ENCODE measurements around the gene CCT8L2.
"Not testable (repeated sequence)": the region's sequence is repeated elsewhere in the genome, so short reads cannot be mapped to it uniquely, and the experiment has no call there.

The CCT8L2 gene

DNA sequence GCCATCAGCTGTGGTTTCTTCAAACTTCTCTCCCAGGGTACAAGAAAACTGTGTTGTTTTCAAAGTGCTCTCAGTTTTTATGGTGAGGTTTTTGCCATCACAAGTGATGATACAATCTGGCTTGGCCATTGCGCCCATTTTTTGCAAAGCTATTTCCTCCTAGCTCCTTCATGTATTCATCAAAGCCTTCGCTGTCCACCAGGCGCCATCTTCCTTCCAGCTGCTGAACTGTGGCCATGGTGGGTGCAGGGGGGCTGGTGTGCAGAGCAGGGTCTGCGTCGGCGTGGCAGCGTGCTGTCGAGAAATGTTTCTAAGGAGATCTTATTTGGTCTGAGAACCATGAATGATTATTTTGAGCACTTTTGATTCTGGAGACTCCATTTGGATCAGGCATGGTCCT is 2.6 kb upstream of the CCT8L2 start:
- not testable (repeated sequence) for DNase-seq (ENCODE audit: low read depth)

DNA sequence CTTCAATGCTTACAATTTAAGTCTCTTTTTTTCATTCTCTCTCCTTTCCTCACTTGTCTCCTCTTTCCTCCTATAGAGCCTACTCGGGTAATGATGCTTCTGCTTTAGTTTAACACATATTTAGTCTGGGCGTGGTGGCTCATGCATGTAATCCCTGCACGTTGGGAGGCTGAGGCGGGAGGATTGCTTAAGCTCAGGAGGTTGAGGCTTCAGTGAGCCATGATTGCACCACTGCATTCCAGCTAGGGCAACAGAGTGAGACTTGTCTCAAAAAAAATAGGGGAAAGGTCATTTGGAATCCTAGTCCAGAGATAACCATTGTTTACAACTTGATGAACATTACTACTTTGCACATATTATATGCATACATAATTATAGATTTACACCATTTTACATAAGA is 1.4 kb upstream of the CCT8L2 start:
- DNase-seq (ENCODE audit: low read depth), result no peak

- DNase-seq (ENCODE audit: low read depth), result not testable (repeated sequence)
Observed at GRCh38 chr22:16592231-16592630, 379 bp downstream of the CCT8L2 start.

DNA sequence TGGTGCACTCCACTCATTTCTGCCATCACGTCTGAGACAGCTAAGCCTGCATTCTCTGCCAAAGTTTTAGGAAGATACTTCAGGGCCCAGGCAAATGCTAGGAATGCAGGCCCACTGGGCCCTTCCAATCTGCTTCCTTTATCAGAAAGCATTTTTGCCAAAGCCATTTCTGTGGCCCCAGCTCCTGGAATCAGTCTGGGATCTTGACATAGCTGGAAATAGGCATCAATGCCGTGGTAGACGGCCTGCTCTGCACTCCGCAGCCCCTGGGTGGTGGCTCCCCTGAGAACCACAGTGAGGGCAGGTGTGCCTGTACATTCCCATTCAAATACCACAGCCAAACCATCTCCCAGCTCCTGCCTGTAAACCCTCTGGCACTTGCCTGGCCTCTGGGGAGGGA is 1.5 kb downstream of the CCT8L2 start:
- DNase-seq (ENCODE audit: low read depth), result not testable (repeated sequence)

DNA sequence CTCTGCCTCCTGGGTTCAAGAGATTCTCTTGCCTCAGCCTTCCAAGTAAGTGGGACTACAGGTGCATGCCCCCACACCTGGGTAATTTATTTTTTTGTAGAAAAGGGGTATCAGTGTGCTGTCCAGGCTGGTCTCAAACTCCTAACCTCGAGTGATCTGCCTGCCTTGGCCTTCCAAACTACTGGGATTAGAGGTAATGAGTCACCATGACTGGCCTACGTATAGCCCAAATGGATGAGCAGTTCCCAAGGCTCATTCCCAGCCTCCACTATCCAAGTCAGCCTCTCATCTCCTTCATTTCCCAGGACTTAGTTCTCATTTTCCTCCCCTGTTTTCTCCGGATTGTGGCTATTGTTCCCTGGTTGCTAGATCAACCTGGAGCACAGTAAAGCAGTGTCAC is 5.6 kb downstream of the CCT8L2 start:
- no peak for DNase-seq (ENCODE audit: low read depth)

GRCh38 chr22:16586170-16586569 is 6.4 kb downstream of the CCT8L2 start:
- DNase-seq (ENCODE audit: low read depth), result no peak

DNA sequence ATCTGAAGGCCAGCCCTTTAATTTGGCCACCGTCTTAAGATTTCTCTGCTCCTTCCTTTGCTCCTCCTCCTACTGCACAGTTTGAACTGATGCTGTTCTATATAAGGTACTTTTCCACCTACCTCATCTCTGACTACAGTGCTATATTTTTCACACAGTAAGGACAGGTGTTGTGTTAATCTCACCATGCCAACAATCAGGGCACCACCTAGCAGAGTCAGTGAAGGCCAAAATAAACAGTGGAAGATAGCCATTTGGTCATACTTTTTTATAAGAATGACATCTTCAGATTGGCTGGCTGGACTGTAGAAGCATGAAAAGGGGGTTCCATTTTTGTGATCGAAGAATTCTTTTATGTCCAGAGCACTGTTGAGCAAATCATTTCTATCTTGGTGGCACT is 11.7 kb downstream of the CCT8L2 start:
- DNase-seq (ENCODE audit: low read depth), result not testable (repeated sequence)

DNA sequence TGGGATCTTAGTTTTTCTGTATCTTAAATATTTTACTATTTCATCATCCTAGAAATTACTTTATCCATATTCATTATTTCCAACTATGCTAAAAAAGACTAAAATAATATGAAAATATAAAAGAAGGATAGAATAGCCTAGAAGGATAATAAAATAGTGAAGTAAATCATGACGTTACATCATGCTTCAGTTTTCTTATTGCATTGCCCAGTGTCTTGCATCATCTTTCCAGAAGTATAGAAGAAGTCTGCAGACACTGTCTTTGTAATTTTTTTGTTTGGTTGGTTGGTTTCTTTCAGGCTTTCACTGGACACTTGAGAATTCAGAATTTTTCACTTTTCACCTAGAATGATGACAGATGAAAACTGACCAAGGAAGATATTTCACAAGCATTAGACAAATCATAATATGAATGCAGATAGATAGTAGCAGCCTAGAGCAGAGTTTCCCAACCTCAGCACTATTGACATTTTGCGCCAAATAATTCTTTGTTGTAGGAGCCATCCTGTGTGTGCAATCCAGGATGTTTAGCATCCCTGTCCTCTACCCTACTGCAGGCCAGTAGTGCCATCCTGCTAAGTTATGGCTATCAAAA is 23.3 kb downstream of the CCT8L2 start:
- not testable (repeated sequence) for DNase-seq (ENCODE audit: low read depth)

- DNase-seq (ENCODE audit: low read depth), result no peak
Observed at GRCh38 chr22:16568425-16568758, 24.2 kb downstream of the CCT8L2 start.

- not testable (repeated sequence) for DNase-seq (ENCODE audit: low read depth)
Observed at GRCh38 chr22:16567617-16568424, 24.8 kb downstream of the CCT8L2 start.

DNA sequence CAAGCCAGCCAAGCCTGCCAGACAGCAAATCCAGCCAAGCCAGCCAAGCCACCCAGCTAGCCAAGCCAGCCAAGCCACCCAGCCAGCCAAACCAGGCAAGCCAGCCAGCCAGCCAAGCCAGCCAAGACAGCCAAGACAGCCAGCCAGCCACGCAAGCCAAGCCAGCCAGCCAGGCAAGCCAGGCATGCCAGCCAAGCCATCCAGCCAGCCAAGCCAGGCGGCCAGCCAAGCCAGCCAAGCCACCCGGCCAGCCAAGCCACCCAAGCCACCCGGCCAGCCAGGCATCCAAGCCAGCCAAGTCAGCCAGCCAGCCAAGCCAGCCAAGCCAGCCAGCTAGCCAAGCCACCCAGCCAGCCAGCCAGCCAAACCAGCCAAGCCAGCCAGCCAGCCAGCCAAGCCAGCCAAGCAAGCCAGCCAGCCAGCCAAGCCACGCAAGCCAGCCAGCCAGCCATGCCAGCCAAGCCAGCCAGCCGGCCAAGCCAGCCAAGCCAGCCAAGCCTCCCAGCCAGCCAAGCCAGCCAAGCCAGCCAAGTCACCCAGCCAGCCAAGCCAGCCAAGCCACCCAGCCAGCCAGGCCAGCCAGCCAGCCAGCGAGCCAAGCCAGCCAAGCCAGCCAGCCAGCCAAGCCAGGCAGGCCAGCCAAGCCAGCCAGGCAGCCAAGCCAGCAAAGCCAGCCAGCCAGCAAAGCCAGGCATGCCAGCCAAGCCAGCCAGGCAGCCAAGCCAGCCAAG is 26.0 kb downstream of the CCT8L2 start:
- not testable (repeated sequence) for DNase-seq (ENCODE audit: low read depth)

GRCh38 chr22:16565585-16566420 is 26.8 kb downstream of the CCT8L2 start:
- not testable (repeated sequence) for DNase-seq (ENCODE audit: low read depth)

DNA sequence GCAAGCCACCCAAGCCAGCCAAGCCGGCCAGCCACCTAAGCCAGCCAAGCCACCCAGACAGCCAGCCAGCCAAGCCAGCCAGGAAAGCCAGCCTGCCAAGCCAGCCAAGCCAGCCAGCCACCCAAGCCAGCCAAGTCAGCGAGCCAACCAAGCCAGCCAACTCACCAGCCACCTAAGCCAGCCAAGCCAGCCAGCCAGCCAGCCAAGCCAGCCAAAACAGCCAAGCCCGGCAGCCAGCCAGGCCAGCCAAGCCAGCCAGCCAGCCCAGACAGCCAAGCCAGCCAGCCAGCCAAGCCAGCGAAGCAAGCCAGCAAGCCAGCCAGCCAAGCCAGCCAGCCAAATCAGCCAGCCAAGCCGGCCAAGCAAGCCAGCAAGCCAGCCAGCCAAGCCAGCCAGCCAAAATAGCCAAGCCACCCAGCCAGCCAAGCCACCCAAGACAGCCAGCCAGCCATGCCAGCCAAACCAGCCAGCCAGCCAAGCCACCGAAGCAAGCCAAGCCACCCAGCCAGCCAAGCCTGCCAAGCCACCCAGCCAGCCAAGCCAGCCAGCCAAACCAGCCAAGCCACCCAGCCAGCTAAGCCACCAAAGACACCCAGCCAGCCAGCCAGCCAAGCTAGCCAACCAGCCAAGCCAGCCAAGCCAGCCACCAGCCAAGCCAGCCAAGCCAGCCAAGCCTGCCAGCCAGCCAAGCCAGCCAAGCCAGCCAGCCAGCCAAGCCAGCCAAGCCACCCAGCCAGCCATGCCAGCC is 27.6 kb downstream of the CCT8L2 start:
- DNase-seq (ENCODE audit: low read depth), result not testable (repeated sequence)

- DNase-seq (ENCODE audit: low read depth), result no peak
Observed at GRCh38 chr22:16563555-16564520, 28.8 kb downstream of the CCT8L2 start.

GRCh38 chr22:16562711-16563554 is 29.7 kb downstream of the CCT8L2 start:
- DNase-seq (ENCODE audit: low read depth), result no peak

DNA sequence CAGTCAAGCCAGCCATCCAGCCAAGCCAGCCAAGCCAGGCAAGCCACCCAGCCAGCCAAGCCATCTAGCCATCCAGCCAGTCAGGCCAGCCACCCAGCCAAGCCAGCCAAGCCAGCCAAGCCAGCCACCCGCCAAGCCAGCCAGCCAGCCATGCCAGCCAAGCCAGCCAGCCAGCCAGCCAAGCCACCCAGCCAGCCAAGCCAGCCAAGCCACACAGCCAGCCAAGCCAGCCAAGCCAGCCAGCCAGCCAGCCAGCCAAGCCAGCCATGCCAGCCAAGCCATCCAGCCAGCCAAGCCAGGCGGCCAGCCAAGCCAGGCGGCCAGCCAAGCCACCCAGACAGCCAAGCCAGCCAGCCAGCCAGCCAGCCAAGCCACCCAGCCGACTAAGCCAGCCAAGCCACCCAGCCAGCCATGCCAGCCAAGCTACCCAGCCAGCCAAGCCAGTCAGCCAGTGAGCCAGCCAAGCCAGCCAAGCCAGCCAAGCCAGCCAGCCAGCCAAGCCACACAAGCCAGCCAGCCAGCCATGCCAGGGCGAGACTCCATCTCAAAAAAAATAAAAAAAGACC is 31.4 kb downstream of the CCT8L2 start:
- not testable (repeated sequence) for DNase-seq (ENCODE audit: low read depth)

DNA sequence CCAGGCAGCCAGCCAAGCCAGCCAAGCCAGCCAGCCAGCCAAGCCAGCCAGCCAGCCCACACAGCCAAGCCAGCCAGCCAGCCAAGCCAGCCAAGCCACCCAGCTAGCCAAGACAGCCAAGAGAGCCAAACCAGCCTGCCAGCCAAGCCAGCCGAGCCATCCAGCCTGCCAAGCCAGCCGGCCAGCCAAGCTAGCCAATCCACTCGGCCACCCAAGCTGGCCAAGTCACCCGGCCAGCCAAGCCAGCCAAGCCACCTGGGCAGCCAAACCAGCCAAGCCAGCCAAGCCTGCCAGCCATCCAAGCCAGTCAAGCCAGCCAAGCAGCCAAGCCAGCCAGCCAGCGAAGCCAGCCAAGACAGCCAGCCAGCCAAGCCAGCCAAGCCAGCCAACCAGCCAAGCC is 32.0 kb downstream of the CCT8L2 start:
- DNase-seq (ENCODE audit: low read depth), result not testable (repeated sequence)

DNA sequence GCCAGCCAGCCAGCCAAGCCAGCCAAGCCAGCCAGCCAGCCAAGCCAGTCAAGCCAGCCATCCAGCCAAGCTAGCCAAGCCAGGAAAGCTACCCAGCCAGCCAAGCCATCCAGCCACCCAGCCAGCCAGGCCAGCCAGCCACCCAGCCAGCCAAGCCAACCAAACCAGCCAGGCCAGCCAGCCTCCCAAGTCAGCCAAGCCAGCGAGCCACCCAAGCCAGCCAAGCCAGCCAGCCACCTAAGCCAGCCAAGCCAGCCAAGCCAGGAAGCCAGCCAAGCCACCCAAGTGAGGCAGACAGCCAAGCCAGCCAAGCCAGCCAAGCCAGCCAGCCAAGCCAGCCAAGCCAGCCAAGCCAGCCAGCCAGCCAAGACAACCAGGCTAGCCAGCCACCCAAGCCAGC is 32.6 kb downstream of the CCT8L2 start:
- not testable (repeated sequence) for DNase-seq (ENCODE audit: low read depth)
